Measurements from ENCODE around the gene FICD.
A peak's percentile ranks its signal among the peaks of the same experiment; 100 is the strongest.

Gene FICD

DNA sequence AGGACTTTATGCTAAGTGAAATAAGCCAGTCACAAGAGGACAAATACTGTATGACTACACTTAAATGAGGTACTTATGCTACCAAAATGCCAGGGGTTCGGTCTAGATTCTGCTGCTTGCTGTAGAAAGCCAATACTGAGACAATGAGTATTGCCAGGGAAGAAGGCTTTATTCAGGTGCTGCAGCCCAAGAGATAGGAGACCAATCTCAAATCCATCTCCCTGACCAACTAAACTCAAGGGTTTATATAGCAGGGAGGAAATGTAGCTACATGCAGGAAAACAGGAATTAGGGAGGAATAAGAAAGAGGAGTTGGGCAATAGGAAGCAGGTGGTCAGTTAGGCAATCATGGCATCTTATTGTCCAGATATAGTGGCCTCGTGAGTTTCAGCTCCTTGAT, 12.2 kb upstream of the FICD start:
- ATAC-seq (no peak), DNase-seq (no peak)

DNA sequence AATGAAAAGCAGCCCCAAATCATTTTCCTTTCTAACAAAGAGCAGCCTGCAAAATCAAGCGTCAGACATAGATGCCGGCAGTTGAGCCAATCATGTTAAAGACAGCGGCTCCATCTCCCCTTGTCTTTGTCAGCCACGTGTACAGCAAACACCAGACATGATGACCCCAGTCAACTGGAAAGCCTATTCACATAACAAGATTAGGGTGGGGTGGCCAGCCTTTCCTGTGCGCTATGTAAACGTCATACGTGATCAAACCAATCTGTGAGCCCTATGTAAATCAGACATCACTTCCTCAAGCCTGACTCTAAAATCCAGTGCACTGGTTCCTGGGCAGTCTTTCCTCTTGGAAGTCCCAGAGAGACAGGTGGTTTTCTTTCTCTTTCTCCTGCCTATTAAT, 9.9 kb upstream of the FICD start:
- ATAC-seq, result no peak
- no peak for DNase-seq

DNA sequence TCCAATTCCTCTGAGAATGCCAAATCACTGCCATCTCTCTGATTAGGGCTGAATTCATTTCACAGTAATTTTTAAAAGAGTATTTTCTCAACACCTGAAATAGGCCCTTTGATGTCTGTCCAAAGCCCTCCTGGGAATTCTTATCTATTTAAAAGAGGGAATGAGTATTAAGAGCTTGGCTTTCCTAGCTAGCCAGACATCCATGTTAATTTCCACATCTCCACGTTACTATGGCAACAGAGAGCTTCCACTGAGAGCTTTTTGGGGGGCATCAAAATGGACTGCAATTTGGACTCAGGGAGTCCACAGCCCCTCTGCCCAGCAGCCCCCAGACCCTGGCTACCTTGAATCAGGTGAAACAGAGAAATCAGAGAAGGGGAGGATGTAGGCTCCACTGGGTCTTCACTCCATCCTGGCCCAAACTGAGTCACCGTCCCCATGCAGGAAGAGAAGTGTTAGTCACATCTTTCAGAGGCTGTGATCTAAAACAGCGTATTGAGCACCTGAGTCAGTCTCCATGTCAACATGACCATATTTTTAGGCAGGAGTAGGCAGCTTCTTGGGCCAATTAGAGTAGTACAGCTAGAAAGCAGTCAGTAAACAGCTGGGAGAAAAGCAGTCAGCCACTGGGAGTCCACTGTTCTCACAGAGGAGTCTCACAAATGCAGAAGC, 7.0 kb upstream of the FICD start:
- ATAC-seq, result peak; percentile 87

DNA sequence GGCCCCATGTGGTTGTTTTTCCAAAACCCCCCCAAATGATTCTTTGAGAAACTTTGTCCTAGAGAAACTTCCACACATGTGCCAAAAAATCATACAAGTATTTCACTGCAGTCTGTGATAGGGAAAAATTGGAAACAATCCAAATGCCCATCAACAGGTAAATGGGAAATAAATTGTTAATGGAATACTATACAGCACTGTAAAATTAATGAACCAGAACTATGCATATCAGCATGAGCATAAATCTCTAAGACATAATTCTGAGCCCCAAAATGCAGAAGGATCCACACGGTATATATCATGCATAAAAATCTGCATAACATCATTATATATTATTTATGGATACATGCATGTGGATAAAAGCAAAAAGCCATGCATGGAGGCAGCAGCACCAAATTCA, 5.3 kb upstream of the FICD start:
- no peak for DNase-seq
- no peak for ATAC-seq

More for the DNA sequence above, 7.0 kb upstream of the FICD start:
- no peak for DNase-seq

DNA sequence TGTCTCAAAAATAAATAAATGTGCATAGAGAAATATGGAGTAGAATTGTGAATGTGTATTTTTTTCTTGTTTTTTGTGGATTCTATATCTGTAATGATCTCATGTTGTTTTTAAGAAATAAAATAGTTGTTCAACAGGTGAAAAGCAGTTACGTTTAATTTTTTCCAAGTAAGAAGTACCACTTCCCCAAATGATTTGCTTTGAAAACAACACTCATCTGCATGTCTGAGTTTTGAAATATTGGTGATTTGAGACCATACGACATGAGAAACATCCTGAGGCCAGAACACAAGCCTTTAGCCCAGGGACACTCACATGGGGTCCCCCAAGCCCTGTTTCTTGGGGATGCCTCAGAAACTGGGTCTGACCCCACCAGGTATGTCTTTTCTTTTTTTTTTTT, 4.2 kb upstream of the FICD start:
- DNase-seq (no peak), ATAC-seq (no peak)

DNA sequence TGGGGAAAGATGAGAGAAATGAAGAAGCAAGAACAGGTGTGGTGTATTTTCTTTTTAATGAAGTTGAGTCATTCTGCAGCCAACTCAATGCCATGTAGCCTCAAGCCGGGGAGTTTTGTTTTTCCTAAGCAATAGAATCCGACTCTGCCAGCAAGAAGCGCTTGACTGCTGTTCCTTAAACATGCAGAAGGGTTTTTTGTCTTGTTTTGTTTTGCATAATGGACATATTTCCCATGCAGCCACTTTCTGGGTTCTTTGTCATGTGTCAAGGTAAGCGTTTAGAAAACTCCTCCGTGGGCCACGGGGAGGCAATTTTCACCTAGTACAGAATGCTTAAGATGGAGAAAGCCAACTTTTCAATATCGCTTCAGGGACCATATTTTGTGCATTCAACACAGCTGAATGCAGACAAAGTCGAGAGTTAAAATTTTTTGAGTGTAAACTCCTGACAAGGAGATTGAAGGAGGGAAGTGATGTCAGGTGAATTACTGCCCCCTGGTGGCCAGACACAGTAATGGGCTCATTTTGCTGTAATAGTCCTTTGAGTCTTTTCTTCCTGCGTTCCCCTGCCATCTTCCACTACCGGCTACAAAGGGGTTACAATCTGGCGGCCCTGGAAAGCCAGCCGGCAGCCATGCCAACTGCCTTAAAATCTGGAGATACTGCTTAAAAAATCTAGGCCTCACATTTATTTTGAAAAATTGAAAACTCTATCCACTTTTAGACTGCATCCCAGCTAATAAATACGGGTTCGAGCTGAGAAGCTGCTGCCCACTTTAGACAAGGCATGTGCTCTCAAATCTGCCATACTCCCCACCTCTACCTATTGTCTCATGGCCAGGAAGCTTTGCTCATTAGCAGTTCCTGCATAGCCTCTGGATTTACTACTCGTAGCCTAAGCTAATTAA, 3.2 kb upstream of the FICD start:
- ATAC-seq, result no peak
- peak; percentile 80 for DNase-seq

DNA sequence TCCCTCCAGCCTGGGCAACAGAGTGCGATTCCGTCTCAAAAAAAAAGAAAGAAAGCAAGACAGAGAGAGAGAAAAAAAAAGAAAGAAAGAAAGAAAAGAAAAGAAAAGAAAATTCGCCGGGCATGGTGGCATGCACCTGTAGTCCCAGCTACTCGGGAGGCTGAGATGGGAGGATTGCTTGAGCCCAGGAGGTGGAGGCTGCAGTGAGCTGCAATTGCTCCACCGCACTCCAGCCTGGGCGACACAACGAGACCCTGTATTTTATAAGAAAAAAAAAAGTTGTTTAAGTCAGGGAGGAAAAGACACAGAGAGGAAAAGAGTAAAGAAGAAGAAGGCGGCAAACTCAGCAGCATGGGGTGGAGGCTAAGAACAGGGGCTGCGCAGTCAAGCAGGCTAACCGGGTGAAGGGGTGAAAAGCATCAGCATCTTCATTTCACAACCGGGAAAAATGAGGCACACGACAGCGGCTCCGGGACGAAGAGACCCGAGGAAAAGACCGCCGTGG, 557 bp upstream of the FICD start:
- no peak for DNase-seq
- ATAC-seq, result peak; percentile 2

DNA sequence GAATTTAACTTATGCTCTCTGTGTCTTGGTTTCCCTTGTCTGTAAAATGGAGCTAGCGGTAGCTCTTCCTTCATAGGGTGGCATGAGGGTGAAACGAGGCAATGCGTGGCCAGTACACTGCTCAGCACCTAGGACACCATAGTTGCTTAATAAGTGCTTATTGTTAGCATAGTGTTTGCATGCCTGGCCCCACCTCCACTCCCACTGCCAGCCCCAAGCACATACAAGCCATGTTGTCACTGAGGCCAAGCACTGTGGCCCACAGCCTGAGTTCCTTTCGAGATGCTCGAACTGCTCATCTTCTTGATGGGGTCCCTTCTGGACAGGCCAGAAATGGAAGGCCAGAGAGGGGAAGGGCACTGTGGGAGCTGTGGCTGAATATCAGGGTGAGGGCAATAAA, 839 bp downstream of the FICD start:
- no peak for ATAC-seq
- DNase-seq, result peak; percentile 27

DNA sequence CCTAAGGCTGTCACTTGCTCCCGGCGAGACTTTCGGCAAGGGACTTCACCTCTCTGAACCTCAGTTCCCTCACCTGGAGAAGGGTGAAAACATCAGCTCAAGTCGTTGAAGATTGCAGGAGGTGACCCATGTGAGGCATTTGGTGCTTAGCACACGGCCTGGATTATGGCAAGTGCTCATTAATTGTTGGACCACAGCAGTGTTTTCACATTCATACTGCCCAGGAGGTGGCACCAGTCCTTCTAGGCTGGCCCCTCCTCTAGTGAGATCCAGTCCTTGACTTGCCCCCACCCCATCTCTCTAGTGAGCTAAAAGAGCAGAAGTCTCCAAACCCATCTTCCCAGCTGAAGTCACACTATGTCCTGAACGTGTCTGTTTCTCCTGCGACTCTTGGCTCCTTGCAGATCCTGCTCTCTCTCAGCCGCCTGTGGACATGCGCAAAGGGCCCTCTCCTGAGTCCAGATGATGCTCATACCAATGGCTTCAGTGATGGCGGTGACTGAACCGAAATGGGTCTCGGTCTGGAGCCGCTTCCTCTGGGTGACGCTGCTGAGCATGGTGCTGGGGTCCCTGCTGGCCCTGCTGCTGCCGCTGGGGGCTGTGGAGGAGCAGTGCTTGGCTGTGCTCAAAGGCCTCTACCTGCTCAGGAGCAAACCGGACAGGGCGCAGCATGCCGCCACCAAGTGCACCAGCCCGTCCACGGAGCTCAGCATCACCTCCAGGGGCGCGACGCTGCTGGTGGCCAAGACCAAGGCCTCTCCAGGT, 1.6 kb downstream of the FICD start:
- DNase-seq (no peak), ATAC-seq (no peak)

DNA sequence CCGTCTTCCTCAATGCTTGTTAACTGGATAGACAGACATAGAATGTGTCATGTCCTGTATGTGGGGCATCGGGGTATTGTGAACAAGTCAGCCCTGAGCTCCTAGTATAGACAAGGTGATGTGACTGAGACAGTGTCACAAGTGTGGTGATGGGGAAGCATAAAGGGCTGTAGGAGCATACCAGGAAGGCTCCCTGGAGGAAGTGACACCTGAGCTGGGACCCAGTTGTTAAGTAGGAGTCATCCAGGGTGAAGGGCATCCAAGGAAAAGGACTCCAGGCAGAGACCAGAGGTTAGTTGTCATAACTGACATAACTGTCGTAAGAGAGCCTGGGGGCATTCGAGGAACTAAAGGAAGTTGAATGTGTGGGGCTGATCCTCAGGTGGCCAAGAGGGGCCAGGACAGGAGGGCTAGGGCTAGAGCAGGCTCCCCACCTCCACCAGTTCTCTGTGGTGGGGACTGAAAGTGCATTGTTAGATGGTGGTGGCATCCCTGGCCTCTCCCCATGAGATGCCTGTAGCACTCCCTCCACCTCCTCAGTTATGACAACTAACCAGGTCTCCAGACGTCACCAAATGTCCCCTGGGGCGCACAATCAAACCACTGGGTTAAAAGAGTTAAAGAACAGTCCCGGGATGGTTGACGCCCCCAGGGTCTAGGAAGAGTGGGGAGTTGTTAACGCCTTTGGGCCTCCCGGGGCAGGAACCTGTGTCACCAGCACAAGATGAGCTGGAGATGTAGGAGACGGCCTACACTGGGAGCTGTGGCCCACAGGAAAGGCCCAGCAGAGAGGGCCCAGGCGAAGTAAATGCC, 2.4 kb downstream of the FICD start:
- ATAC-seq, result no peak
- DNase-seq, result no peak

DNA sequence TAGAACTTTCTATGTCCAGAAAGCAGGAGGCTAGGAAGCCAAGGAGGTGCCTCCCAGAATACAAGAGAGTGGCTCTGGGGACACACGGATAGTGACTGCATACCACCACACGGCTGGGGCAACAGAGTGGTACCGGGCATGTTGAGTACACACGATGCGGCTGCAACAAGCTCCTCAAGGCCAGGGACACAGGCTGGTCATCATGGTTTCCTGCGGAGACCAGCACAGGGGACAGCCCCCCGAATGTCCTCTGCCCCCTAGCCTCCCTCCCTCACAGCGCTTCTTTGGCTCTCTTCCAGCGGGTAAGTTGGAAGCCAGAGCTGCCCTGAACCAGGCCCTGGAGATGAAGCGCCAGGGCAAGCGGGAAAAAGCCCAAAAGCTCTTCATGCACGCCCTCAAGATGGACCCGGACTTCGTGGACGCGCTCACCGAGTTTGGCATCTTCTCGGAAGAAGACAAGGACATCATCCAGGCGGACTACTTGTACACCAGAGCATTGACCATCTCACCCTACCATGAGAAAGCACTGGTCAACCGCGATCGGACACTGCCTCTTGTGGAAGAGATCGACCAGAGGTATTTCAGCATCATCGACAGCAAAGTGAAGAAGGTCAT, 3.1 kb downstream of the FICD start:
- DNase-seq (no peak), ATAC-seq (no peak)

DNA sequence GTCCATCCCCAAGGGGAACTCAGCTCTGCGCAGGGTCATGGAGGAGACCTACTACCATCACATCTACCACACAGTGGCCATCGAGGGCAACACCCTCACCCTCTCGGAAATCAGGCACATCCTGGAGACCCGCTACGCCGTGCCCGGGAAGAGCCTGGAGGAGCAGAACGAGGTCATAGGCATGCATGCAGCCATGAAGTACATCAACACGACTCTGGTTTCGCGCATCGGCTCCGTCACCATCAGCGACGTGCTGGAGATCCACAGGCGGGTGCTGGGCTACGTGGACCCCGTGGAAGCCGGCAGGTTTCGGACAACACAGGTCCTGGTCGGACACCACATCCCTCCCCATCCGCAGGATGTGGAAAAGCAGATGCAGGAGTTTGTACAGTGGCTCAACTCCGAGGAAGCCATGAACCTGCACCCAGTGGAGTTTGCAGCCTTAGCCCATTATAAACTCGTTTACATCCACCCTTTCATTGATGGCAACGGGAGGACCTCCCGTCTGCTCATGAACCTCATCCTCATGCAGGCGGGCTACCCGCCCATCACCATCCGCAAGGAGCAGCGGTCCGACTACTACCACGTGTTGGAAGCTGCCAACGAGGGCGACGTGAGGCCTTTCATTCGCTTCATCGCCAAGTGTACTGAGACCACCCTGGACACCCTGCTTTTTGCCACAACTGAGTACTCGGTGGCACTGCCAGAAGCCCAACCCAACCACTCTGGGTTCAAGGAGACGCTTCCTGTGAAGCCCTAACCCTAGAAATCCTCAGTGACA, 3.8 kb downstream of the FICD start:
- no peak for ATAC-seq
- DNase-seq, result no peak

DNA sequence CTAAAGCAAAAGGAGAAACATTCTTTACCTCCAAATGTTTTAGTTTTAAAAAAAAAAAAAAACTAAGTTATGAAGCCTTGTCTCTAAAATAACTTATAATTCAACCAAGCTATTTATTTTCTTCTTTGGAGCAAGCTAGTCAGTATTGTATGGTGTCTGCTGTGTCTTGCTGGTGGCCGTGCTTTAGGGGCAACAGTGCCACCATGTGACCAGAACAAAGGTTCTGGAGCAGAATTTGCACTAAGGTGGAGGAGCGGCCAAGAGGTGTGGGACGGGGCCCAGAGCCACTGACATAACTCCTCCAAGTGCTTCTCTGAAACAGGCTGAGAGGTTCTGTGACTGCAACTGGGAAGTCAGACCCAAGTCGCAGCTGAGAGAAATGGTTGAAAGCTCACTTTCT, 4.5 kb downstream of the FICD start:
- ATAC-seq, result no peak

DNA sequence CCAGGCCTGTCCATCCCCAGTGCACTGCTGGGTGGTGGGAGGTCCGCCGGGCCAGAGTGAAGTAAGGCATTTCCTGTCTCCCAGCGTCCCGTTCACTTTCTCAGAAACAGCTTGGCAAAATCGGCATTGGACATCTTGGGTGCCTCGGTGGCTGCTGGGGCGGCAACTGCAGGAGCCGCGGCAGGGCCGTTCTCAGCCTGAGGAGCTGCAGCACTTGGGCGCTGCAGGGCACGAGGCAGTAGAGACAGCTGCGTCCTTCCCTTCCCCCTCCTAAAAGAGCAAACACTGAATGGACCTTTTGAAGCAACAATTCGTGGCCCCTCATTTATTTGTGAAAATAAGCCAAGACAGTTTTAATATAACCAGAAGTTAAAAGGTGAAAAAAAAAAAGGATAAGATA, 8.3 kb downstream of the FICD start:
- DNase-seq (no peak), ATAC-seq (no peak)

More for the DNA sequence above, 4.5 kb downstream of the FICD start:
- no peak for DNase-seq

DNA sequence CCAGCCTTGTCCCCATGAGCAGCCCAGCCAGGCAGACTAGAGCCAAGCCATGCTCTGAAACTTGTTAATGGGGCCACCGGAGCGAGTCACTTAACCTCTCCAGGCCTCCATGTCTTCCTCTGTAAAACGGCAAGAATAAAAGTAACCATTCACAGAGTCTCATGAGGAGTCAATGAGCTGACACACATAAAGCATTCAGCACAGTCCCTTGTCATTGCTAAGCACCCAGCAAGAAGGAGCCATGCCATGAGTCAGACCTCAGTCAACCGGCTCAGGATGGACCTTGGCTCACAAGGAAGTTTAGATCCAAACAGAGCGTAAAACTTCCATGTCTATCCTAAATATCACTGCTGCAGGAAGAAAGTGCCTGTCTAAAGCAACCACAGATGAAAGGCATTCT, 10.6 kb downstream of the FICD start:
- ATAC-seq (peak; percentile 29), DNase-seq (no peak)

DNA sequence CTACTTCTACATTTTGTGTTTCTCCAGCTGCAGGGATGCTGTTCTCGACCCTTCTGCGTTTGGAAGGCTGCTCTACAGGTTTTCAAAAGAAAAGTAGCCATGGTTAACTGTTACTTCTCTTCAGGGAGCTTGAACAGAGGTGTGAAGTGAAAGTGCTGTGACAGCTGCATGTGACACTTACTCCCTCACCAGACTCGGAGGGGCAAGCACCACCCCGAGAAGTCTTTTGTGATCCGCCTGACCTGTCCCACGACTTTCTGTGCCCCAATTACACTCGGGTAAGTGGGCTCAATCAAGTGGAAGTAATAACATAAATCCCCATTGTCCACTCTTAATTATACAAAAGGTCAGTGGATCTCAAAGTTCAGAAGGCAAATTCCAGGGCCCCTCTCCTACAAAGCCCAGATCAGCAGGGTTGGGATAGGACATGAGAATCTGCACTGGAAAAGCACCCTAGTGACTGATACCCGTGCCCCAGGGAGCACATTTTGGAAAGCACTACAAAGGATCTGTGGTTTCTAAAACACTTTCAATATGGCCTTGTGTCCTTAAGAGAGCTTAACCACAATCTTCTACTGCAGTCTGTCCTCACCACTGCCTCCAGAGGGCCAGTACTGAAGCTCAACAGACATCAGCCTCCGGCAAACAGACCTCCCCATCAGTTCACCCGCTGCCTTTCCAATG, 11.5 kb downstream of the FICD start:
- ATAC-seq (no peak), DNase-seq (no peak)

DNA sequence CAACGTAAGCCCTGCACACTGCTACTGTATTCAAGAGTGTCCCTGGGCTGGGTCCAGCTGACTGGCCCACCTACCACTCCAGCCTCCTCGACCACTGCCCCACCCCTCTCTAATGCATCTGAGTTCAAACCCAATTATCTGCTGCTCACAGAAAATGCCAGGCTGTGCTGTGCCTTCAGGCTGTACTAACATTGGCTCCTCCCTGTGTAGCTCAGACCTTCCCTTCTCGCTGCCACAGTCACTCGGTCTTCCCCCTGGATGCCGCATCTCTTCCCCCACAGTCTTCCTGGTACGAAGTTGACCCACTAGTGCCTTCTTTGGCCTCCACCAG, 12.1 kb downstream of the FICD start:
- ATAC-seq, result no peak
- DNase-seq, result no peak

DNA sequence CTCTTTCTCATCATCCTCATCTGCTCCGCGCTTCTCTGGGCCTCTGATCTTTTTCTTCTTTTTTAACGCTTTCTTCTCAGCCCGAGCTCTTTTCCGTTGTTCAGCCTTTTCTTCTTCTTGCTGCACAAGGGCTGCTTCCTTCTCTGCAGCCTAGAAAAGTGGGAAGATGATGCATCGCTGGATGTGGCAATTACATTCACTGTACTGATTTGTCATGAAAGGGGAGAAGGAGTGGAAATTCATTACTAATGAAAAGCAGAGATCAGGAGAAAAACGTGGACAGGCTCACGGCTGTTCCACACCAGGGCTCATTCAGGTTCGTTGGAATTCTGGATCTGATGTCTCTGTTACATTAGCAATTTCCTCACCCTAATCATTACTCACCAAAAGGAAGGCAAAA, 15.1 kb downstream of the FICD start:
- DNase-seq, result no peak
- ATAC-seq, result no peak

DNA sequence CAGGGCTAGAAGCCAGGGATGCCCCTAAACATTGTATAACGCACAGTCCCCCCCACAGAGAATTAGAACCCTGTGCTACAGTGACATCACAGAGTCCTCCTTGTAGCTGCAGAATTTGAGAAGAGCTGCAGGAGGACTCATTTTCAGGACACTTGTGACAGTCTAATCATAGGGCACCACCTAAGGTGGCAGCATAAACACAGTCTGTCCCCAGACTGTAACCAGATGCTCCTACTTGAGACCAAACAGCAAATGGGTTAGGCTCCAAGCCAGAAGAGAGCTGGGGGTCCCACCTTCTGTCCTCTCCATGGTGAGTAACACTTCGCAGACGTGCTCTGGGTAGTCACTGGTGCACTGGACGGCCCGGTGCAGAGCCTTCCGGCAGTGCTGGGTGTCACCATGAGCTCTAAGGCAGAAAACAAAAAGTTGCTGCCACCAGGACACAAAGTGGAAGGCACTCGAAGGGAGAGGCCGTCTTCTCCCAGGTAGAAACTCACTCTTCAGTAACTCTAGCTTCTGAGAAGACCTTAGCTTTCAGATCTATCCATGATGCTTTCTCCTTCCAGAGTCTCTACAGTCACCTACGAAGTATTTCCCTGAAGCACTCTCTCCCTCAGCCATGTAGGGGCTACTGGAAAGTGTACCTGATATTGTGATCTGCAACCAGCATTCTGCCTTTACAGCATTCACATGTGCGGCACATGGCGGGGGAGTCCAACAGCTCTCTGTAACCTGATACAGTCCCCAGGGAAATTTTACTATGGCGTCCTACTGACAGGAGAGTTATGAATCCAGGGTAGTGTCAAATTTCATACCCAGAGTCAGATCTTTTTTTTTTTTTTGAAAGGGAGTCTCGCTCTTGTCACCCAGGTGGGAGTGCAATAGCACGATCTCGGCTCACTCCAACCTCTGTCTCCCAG, 17.1 kb downstream of the FICD start:
- DNase-seq, result no peak

More for the DNA sequence above, 17.1 kb downstream of the FICD start:
- ATAC-seq, result no peak

All from stimulated activated naive CD8-positive, alpha-beta T cell treated with anti-CD3 and anti-CD28 coated beads, Interleukin-15, Interleukin-2, amounts not matched to agents 100 U/mL and 50 U/mL, for 24 hours (primary cell).